Left colon (tissue), 2 donors: Measurements from ENCODE around the gene DST. TPM values are rescaled to one million over a fixed set of nuclear protein-coding genes. Genes with fewer than 3 reads are reported as not detected.
A peak's percentile ranks its signal among the peaks of the same experiment; 100 is the strongest.

Source experiments
- ATAC-seq: fragments of 200-7000 bp; cut with Tn5 transposase; one replicate; pipeline ENCODE4 v1.9.1; 2020; ENCODE audit warnings: mild to moderate bottlenecking, moderate library complexity
- DNase-seq, 2 donors: peaks; one replicate each; pipeline ENCODE4 v3.0.0-alpha.2; 2020
- intact Hi-C, 2 donors: fragments of 100-400 bp; cut with DNase I in 1 of 2; cut with micrococcal nuclease in 1 of 2; formaldehyde crosslinking; loops; one replicate each; pipeline versions ENCODE4 v1.11.2 to v1.14.0; 2022; cut with DNase I, micrococcal nuclease
- total RNA-seq, 2 donors: library from RNA; stranded (reverse); fragmentation: NEBNext Ultra II Directional; extraction: Animal tissue kit (Norgen Biotek cat#: 25700); gene quantifications; one replicate each; pipeline ENCODE4 v1.2.1, GENCODE V29; 2021
- donor health status: DM: no; HTN: no; CAD: no.
- donor health status: DM: yes; HTN: yes; CAD: no.

DST gene
- total RNA-seq, 2 donors from 2014 or later: 179 to 332 TPM

GRCh38 chr6:56640374-56640773 lies 2.3 kb downstream of the DST start:
- no peak for ATAC-seq
- intact Hi-C loops: no loop called here
- DNase-seq: no peak

GRCh38 chr6:56638760-56639159 lies 3.9 kb downstream of the DST start:
- ATAC-seq: no peak
- no peak for DNase-seq
- intact Hi-C loops: loop anchor here (5.0 to 10.0 kb wide), 3 partner anchors 56 to 214 kb away; no protein-coding TSS in a partner anchor

GRCh38 chr6:56637640-56638039 lies 5.0 kb downstream of the DST start:
- intact Hi-C loops: loop anchor here (2.0 to 10.0 kb wide), 4 partner anchors 57 to 215 kb away; no protein-coding TSS in a partner anchor
- ATAC-seq (peak; percentile 68), DNase-seq (no peak)

GRCh38 chr6:56628105-56628504 lies 14.6 kb downstream of the DST start:
- no peak for DNase-seq
- ATAC-seq: no peak
- intact Hi-C loops: no loop called here

- intact Hi-C loops: no loop called here
- ATAC-seq (no peak), DNase-seq (no peak)
Observed at GRCh38 chr6:56625356-56625755, 17.3 kb downstream of the DST start.

GRCh38 chr6:56624728-56625069 lies 18.0 kb downstream of the DST start:
- no peak for DNase-seq
- no peak for ATAC-seq
- intact Hi-C loops: no loop called here

GRCh38 chr6:56624046-56624727 lies 18.5 kb downstream of the DST start:
- ATAC-seq: peak; percentile 29
- intact Hi-C loops: no loop called here
- no peak for DNase-seq

- ATAC-seq (no peak), DNase-seq (no peak)
- intact Hi-C loops: no loop called here
Observed at GRCh38 chr6:56620229-56620868, 22.3 kb downstream of the DST start.

GRCh38 chr6:56618050-56618449 lies 24.6 kb downstream of the DST start:
- ATAC-seq (no peak), DNase-seq (no peak)
- intact Hi-C loops: no loop called here

GRCh38 chr6:56616967-56617366 lies 25.7 kb downstream of the DST start:
- ATAC-seq (no peak), DNase-seq (no peak)
- intact Hi-C loops: no loop called here

GRCh38 chr6:56613247-56613851 lies 29.3 kb downstream of the DST start:
- intact Hi-C loops: no loop called here
- DNase-seq: no peak
- ATAC-seq: no peak

- ATAC-seq: no peak
- intact Hi-C loops: no loop called here
- no peak for DNase-seq
Observed at GRCh38 chr6:56608332-56608731, 34.4 kb downstream of the DST start.

GRCh38 chr6:56607111-56607752 lies 35.5 kb downstream of the DST start:
- ATAC-seq: no peak
- DNase-seq: no peak

GRCh38 chr6:56605435-56605834 lies 37.3 kb downstream of the DST start:
- DNase-seq (no peak), ATAC-seq (no peak)
- intact Hi-C loops: no loop called here

More at GRCh38 chr6:56607111-56607752, 35.5 kb downstream of the DST start:
- intact Hi-C loops: no loop called here

- ATAC-seq: no peak
- no peak for DNase-seq
- intact Hi-C loops: no loop called here
Observed at GRCh38 chr6:56604186-56604585, 38.5 kb downstream of the DST start.

- no peak for ATAC-seq
- intact Hi-C loops: no loop called here
- DNase-seq: no peak
Observed at GRCh38 chr6:56601390-56601789, 41.3 kb downstream of the DST start.

GRCh38 chr6:56595490-56596122 lies 47.1 kb downstream of the DST start:
- DNase-seq (peak in 1 of 2 donors; percentile 37), ATAC-seq (peak; percentile 71)
- intact Hi-C loops: loop anchor here (5.0 to 10.0 kb wide), 2 partner anchors 233 to 241 kb away; no protein-coding TSS in a partner anchor

GRCh38 chr6:56594699-56595098 lies 48.0 kb downstream of the DST start:
- intact Hi-C loops: loop anchor here (5.0 to 10.0 kb wide), 2 partner anchors 232 to 240 kb away; no protein-coding TSS in a partner anchor

GRCh38 chr6:56593801-56594318 lies 48.8 kb downstream of the DST start:
- intact Hi-C loops: loop anchor here in 1 of 2 donors (10.0 kb wide), 1 partner anchor 239 kb away; no protein-coding TSS in a partner anchor
- DNase-seq (no peak), ATAC-seq (peak; percentile 19)

More at GRCh38 chr6:56594699-56595098, 48.0 kb downstream of the DST start:
- peak; percentile 53 for ATAC-seq
- DNase-seq: peak; percentile 32 to 34
